H1 (cell line): ENCODE data around the gene RPL38. TPM values are rescaled to one million over a fixed set of nuclear protein-coding genes. Genes with fewer than 3 reads are reported as not detected.

Experiments used
- CTCF ChIA-PET: fragments of 300-600 bp; sonication (Branson Sonifier 250); formaldehyde crosslinking; loops from one replicate; lab custom pipeline; 2021; ENCODE audit not compliant: partially characterized antibody; lab: Charles Lee
- POLR2A ChIA-PET: fragments of 300-600 bp; sonication (Branson Sonifier 250); formaldehyde crosslinking; loops from one replicate; lab custom pipeline; 2021; ENCODE audit warnings: inconsistent platforms; ENCODE audit not compliant: partially characterized antibody; lab: Charles Lee
- DNase-seq, 2 experiments: peaks; one replicate each; pipeline versions ENCODE4 v3.0.0 to v3.0.0-alpha.2; 2010 to 2022; ENCODE audit warnings: low spot score in 2 of 2, low read depth in 1 of 2, mixed read lengths in 1 of 2
- FAIRE-seq: peaks from 2 replicates; lab custom pipeline; 2011; peaks lifted over from hg19 to GRCh38; lab: Jason Lieb, UNC
- H2AFZ ChIP-seq: 2 replicates; pipeline ENCODE4 v1.8.1; 2012; ENCODE audit warnings: low read length, inconsistent platforms
- H2AK5ac ChIP-seq: 2 replicates; pipeline ENCODE4 v1.6.1; 2013; ENCODE audit warnings: low read depth, low read length
- H2BK120ac ChIP-seq: replicated peaks from 2 replicates; pipeline ENCODE3; 2013; ENCODE audit warnings: low read depth, low read length, inconsistent platforms
- H2BK12ac ChIP-seq: 2 replicates; pipeline ENCODE4 v1.6.1; 2013; ENCODE audit warnings: low read depth, low read length
- H2BK15ac ChIP-seq: 2 replicates; pipeline ENCODE4 v1.6.1; 2013; ENCODE audit warnings: low read length
- H2BK20ac ChIP-seq: 2 replicates; pipeline ENCODE4 v1.6.1; 2013; ENCODE audit warnings: low read length
- H2BK5ac ChIP-seq: 2 replicates; pipeline ENCODE4 v1.6.1; 2013; ENCODE audit warnings: low read depth, low read length
- H3K14ac ChIP-seq: 2 replicates; pipeline ENCODE4 v1.6.1; 2013; ENCODE audit warnings: inconsistent platforms; ENCODE audit not compliant: insufficient read length
- H3K18ac ChIP-seq: 2 replicates; pipeline ENCODE4 v1.6.1; 2013; ENCODE audit warnings: low read length; ENCODE audit errors: extremely low read depth
- H3K23ac ChIP-seq: 2 replicates; pipeline ENCODE4 v1.6.1; 2013; ENCODE audit warnings: inconsistent platforms; ENCODE audit not compliant: insufficient read length
- H3K23me2 ChIP-seq: 2 replicates; pipeline ENCODE4 v1.6.1; 2013; ENCODE audit warnings: low read depth, low read length
- H3K27ac ChIP-seq: 2 replicates; pipeline ENCODE4 v1.6.1; 2011; ENCODE audit warnings: low read depth, low read length, inconsistent platforms
- H3K27me3 ChIP-seq, 4 experiments: replicated peaks in 1 of 4; 1 replicate in 1 of 4; 2 replicates in 3 of 4; pipeline versions ENCODE4 v1.6.1 to v1.8.1; 2011 to 2013; ENCODE audit warnings: low read length in 3 of 4, mild to moderate bottlenecking in 3 of 4, inconsistent platforms in 2 of 4, mixed read lengths in 2 of 4, moderate library complexity in 1 of 4; ENCODE audit not compliant: control insufficient read depth in 3 of 4, insufficient read depth in 3 of 4; ENCODE audit errors: extremely low read depth in 1 of 4
- H3K36me3 ChIP-seq, 4 experiments: 2 replicates each; pipeline versions ENCODE4 v1.6.1 to v1.8.1; 2011 to 2013; ENCODE audit warnings: mild to moderate bottlenecking in 4 of 4, low read length in 3 of 4, moderate library complexity in 2 of 4, control low read depth in 1 of 4, inconsistent platforms in 1 of 4; ENCODE audit not compliant: insufficient read depth in 4 of 4, control insufficient read depth in 2 of 4
- H3K4ac ChIP-seq: replicated peaks from 2 replicates; pipeline ENCODE3; 2013; ENCODE audit warnings: low read length, low read depth, mixed read lengths, inconsistent platforms; ENCODE audit not compliant: insufficient read length
- H3K4me1 ChIP-seq, 4 experiments: replicated peaks in 1 of 4; 1 replicate in 1 of 4; 2 replicates in 3 of 4; pipeline versions ENCODE4 v1.6.1 to v1.8.1; 2011 to 2013; ENCODE audit warnings: low read length in 3 of 4, inconsistent platforms in 2 of 4, mixed read lengths in 1 of 4; ENCODE audit not compliant: insufficient read depth in 4 of 4, control insufficient read depth in 3 of 4
- H3K4me2 ChIP-seq, 2 experiments: 2 replicates each; pipeline versions ENCODE4 v1.6.1 to v1.8.1; 2011 to 2013; ENCODE audit warnings: low read depth in 2 of 2, low read length in 2 of 2, control low read depth in 1 of 2, inconsistent platforms in 1 of 2, mild to moderate bottlenecking in 1 of 2; ENCODE audit not compliant: insufficient read depth in 1 of 2
- H3K4me3 ChIP-seq, 4 experiments: fragments of 200-600, 300-600 bp in 1 of 4; sonication (generic), shearing (Covaris generic), sonication (Bioruptor Twin) in 1 of 4; 2 replicates each; pipeline versions ENCODE4 v1.5.1 to v1.8.1; 2011 to 2016; ENCODE audit warnings: low read length in 4 of 4, low read depth in 3 of 4, control low read depth in 2 of 4, inconsistent platforms in 2 of 4, mild to moderate bottlenecking in 2 of 4, mixed read lengths in 1 of 4, moderate library complexity in 1 of 4; ENCODE audit not compliant: insufficient read depth in 2 of 4; ENCODE audit errors: extremely low read depth in 1 of 4
- H3K56ac ChIP-seq: replicated peaks from 2 replicates; pipeline ENCODE3; 2013; ENCODE audit warnings: low read depth, mild to moderate bottlenecking, mixed read lengths, low read length, inconsistent platforms; ENCODE audit not compliant: insufficient read length
- H3K79me1 ChIP-seq: 2 replicates; pipeline ENCODE4 v1.6.1; 2013; ENCODE audit warnings: low read depth, low read length, control low read depth
- H3K79me2 ChIP-seq, 2 experiments: 2 replicates each; pipeline versions ENCODE4 v1.6.1 to v1.8.1; 2012 to 2013; ENCODE audit warnings: low read length in 2 of 2, mild to moderate bottlenecking in 2 of 2, inconsistent platforms in 1 of 2; ENCODE audit not compliant: insufficient read depth in 2 of 2, control insufficient read depth in 1 of 2
- H3K9ac ChIP-seq, 4 experiments: replicated peaks in 1 of 4; 1 replicate in 1 of 4; 2 replicates in 3 of 4; pipeline versions ENCODE4 v1.6.1 to v1.8.1; 2011 to 2013; ENCODE audit warnings: low read depth in 3 of 4, low read length in 3 of 4, control low read depth in 2 of 4, mild to moderate bottlenecking in 2 of 4, moderate library complexity in 2 of 4, inconsistent platforms in 1 of 4; ENCODE audit errors: extremely low read depth in 1 of 4
- H3K9me3 ChIP-seq, 2 experiments: 2 replicates each; pipeline versions ENCODE4 v1.6.1 to v1.8.1; 2012 to 2013; ENCODE audit warnings: mild to moderate bottlenecking in 2 of 2, moderate library complexity in 2 of 2, control low read depth in 1 of 2, inconsistent platforms in 1 of 2, low read depth in 1 of 2, low read length in 1 of 2, mixed read lengths in 1 of 2; ENCODE audit not compliant: insufficient read depth in 2 of 2
- H4K20me1 ChIP-seq, 2 experiments: replicated peaks in 1 of 2; 2 replicates each; pipeline versions ENCODE3 to v1.8.1; 2011 to 2013; ENCODE audit warnings: inconsistent platforms in 2 of 2, low read length in 2 of 2, mild to moderate bottlenecking in 1 of 2; ENCODE audit not compliant: insufficient read depth in 2 of 2, control insufficient read depth in 1 of 2
- H4K5ac ChIP-seq: 2 replicates; pipeline ENCODE4 v1.6.1; 2013; ENCODE audit warnings: low read length, low read depth, mixed read lengths, inconsistent platforms; ENCODE audit not compliant: insufficient read length
- H4K8ac ChIP-seq: 2 replicates; pipeline ENCODE4 v1.8.0; 2013; ENCODE audit warnings: mild to moderate bottlenecking, moderate library complexity, low read length, inconsistent platforms; ENCODE audit not compliant: insufficient read depth; ENCODE audit errors: extremely low read depth
- H4K91ac ChIP-seq: replicated peaks from 2 replicates; pipeline ENCODE3; 2013; ENCODE audit warnings: low read length, mixed read lengths, inconsistent platforms; ENCODE audit not compliant: insufficient read length
- CBX8 ChIP-seq: fragments of 300-800, 300-1000 bp; sonication (generic); IDR thresholded peaks from 2 replicates; pipeline ENCODE4 v1.7.1; 2016; ENCODE audit warnings: low read depth, low read length, borderline replicate concordance
- CHD1 ChIP-seq: IDR thresholded peaks from 2 replicates; pipeline ENCODE4 v1.6.1; 2012; ENCODE audit warnings: low read depth, low read length, improper control_type of control experiment
- CHD2 ChIP-seq: IDR thresholded peaks from 2 replicates; pipeline ENCODE4 v1.6.1; 2012; ENCODE audit warnings: low read length, improper control_type of control experiment
- CREB1 ChIP-seq: IDR thresholded peaks from 2 replicates; pipeline ENCODE4 v1.6.1; 2012; ENCODE audit warnings: inconsistent platforms
- CTCF ChIP-seq, 3 experiments: IDR thresholded peaks; 1 replicate in 2 of 3; 2 replicates in 1 of 3; pipeline versions ENCODE4 v1.5.1 to v1.6.1; 2011; ENCODE audit warnings: low read length in 3 of 3, mild to moderate bottlenecking in 3 of 3, inconsistent platforms in 2 of 3, low read depth in 1 of 3, moderate library complexity in 1 of 3; ENCODE audit not compliant: insufficient read depth in 1 of 3; ENCODE audit errors: control extremely low read depth in 1 of 3
- GTF2F1 ChIP-seq: IDR thresholded peaks from 2 replicates; pipeline ENCODE4 v1.6.1; 2012; ENCODE audit warnings: low read depth, low read length, improper control_type of control experiment, borderline replicate concordance
- KDM1A ChIP-seq: fragments of 200-600, 300-600 bp; sonication (generic); IDR thresholded peaks from 2 replicates; pipeline ENCODE4 v1.7.1; 2016; ENCODE audit warnings: mild to moderate bottlenecking, low read length, borderline replicate concordance
- KDM5A ChIP-seq: fragments of 200-600 bp; IDR thresholded peaks from 2 replicates; pipeline ENCODE4 v1.7.1; 2012; ENCODE audit warnings: mild to moderate bottlenecking, low read length, inconsistent platforms, mixed read lengths
- SAP30 ChIP-seq: fragments of 300-600 bp; sonication (generic); IDR thresholded peaks from 2 replicates; pipeline ENCODE4 v1.7.1; 2012; ENCODE audit warnings: low read length, moderate library complexity, mild to moderate bottlenecking, inconsistent platforms; ENCODE audit not compliant: insufficient read depth, insufficient replicate concordance
- SUZ12 ChIP-seq: fragments of 200-600 bp; sonication (generic); IDR thresholded peaks from 2 replicates; pipeline ENCODE4 v1.6.1; 2012; ENCODE audit warnings: mild to moderate bottlenecking, inconsistent platforms, low read length, moderate library complexity, mixed read lengths
- TBP ChIP-seq: IDR thresholded peaks from 2 replicates; pipeline ENCODE4 v1.6.1; 2011; ENCODE audit warnings: low read depth, low read length, improper control_type of control experiment
- WGBS, 2 experiments: shearing (Covaris generic) in 1 of 2; methylation state at CpG; one replicate each; pipeline versions ENCODE4 v1.1.6 to v1.1.7; 2013 to 2015; ENCODE audit warnings: low lambda C conversion rate in 2 of 2, mixed read lengths in 2 of 2, inconsistent platforms in 1 of 2, low coverage in 1 of 2, missing lambda C conversion rate in 1 of 2; ENCODE audit not compliant: insufficient replicate concordance in 2 of 2, insufficient coverage in 1 of 2, insufficient read length in 1 of 2; ENCODE audit errors: extremely low coverage in 1 of 2, missing lambda C conversion rate in 1 of 2; 5-methylcytosine and 5-hydroxymethylcytosine counted together
- polyA plus RNA-seq, 7 experiments: library from polyadenylated mRNA; depleted of rRNA in 3 of 7; stranded (reverse) in 5 of 7; unstranded in 2 of 7; fragments of >200 nt in 5 of 7; fragments of 200-250 nt in 2 of 7; gene quantifications; 1 replicate in 5 of 7; 2 replicates in 1 of 7; 4 replicates in 1 of 7; pipeline versions ENCODE4 v1.2.1 to v1.2.3, GENCODE V29; 2011 to 2013; ENCODE audit warnings: missing spikeins in 2 of 7, mixed read lengths in 2 of 7
- total RNA-seq: library from RNA; stranded (reverse); fragmentation: NEBNext Ultra II Directional; extraction: Animal tissue kit (Norgen Biotek cat#: 25700); gene quantifications from 2 replicates; pipeline ENCODE4 v1.2.1, GENCODE V29; 2021

RPL38 gene
- total and polyA plus RNA-seq, 2 of the 8 experiments (the other 6 are each of a cell fraction or from before 2014, with no cell fraction given), result 412 to 1,195 TPM

GRCh38 chr17:74159226-74159840, 44.1 kb upstream of the RPL38 start:
- H2BK20ac ChIP-seq, result no peak overlapping the region
- no peak for DNase-seq
- H3K27me3 ChIP-seq, result no peaks in the 10 kb centered on the region
- H3K79me1 ChIP-seq, result no peaks in the 10 kb centered on the region
- no peak overlapping the region for H4K91ac ChIP-seq
- no peak overlapping the region for H3K4me3 ChIP-seq
- H4K20me1 ChIP-seq, result no peaks in the 10 kb centered on the region
- H2AK5ac ChIP-seq, result no peak overlapping the region
- H3K56ac ChIP-seq, result no peak overlapping the region
- no peak overlapping the region for H2BK15ac ChIP-seq
- ChIA-PET CTCF (interaction anchor here (0.5 to 2.2 kb wide), 8 partner anchors 11 to 424 kb away, joined by 3 to 11 read pairs (median 4); no protein-coding TSS in a partner anchor), POLR2A (no interaction called here)
- peaks cover 2% of the 10 kb centered on the region; the same call in 1 of the 2 replicates for H3K23me2 ChIP-seq
- no peaks in the 10 kb centered on the region for H3K79me2 ChIP-seq
- FAIRE-seq, result no peak
- H2BK12ac ChIP-seq, result no peak overlapping the region
- no peak overlapping the region for H2BK5ac ChIP-seq
- no peak overlapping the region for H4K5ac ChIP-seq
- no peak overlapping the region for H3K4me2 ChIP-seq
- H3K18ac ChIP-seq, result no peak overlapping the region
- WGBS, 2 experiments, result 84% methylated on average over 5 of the region's 5 CpGs; no CpG with 5 or more reads in 1 of the 2 experiments
- H3K9me3 ChIP-seq, result no peaks in the 10 kb centered on the region
- H4K8ac ChIP-seq, result no peak overlapping the region
- H3K4ac ChIP-seq, result no peak overlapping the region
- no peak overlapping the region for H2BK120ac ChIP-seq
- no peak overlapping the region for H3K27ac ChIP-seq
- no peak overlapping the region for H3K14ac ChIP-seq
- H2AFZ ChIP-seq, result no peak overlapping the region
- H3K23ac ChIP-seq, result no peak overlapping the region
- no peaks in the 10 kb centered on the region; a peak in 3 of 7 replicates for H3K4me1 ChIP-seq
- no peaks in the 10 kb centered on the region for H3K36me3 ChIP-seq
- no peak overlapping the region for H3K9ac ChIP-seq
- TF ChIP-seq SUZ12 (no peak), CREB1 (no peak), SAP30 (no peak), KDM5A (no peak), CHD1 (no peak), CHD2 (no peak), CBX8 (no peak), GTF2F1 (no peak), CTCF (IDR thresholded peaks at IDR 0.05; ENCODE audit: control extremely low read depth in 1 of 3, insufficient read depth in 1 of 3, low read depth in 1 of 3, low read length in 3 of 3) (no peak), TBP (no peak), KDM1A (no peak)
